GM19463 (cell line): ENCODE data around the gene SHISA7.

ENCODE experiments used
- ATAC-seq: cut with Tn5 transposase; IDR thresholded peaks from one replicate; pipeline ENCODE4 v1.9.1; 2021; ENCODE audit warnings: mild to moderate bottlenecking, moderate library complexity; ENCODE audit not compliant: unreplicated experiment

Gene SHISA7

GRCh38 chr19:55443045-55443823, at the start of gene SHISA7:
TSS of gene SHISA7 (minus strand) at chr19:55443300. CDS start at chr19:55442863, 437 bp downstream.
- ATAC-seq = no peak

- ATAC-seq = no peak
Measured at GRCh38 chr19:55492362-55492944, 49.4 kb upstream of the SHISA7 start.

DNA sequence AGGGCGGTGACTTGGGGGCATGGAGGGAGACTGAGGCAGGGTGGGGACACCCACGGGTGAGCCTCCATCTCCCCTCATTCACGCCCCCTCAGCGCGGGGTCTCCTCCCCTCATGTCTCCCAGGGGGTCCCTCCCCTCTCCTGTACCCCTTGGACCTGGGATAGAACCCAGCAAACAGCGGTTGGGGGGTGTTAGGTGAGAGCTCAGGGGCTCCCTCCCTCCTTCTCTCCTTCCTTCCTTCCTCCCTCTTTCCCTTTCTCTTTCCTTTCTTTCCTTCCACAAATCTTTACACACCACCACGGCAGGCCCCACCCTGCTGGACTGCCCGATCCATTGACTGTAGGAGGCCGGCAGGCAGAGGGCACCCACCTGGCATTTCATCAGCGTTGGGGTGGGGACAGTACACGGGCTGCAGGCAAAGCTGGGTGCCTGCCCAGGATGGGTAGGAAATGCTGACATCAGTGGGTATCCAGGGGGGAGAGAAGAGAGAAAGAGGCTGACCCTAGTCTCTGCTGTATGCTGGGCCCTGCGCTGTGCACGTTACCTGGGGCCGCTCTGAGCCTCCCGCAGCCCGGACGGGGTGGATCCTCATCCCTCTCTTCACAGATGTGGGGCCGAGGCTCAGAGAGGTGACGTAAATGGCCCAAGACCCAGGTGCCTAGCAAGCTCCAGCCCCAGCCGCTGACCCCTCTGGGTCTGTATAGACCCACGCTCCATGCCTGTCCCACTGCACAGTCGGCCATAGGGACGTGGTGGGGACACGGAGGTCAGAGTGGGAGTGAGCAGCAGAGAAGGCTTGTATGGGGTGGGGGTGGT, 48.7 kb upstream of the SHISA7 start:
- no peak for ATAC-seq

DNA sequence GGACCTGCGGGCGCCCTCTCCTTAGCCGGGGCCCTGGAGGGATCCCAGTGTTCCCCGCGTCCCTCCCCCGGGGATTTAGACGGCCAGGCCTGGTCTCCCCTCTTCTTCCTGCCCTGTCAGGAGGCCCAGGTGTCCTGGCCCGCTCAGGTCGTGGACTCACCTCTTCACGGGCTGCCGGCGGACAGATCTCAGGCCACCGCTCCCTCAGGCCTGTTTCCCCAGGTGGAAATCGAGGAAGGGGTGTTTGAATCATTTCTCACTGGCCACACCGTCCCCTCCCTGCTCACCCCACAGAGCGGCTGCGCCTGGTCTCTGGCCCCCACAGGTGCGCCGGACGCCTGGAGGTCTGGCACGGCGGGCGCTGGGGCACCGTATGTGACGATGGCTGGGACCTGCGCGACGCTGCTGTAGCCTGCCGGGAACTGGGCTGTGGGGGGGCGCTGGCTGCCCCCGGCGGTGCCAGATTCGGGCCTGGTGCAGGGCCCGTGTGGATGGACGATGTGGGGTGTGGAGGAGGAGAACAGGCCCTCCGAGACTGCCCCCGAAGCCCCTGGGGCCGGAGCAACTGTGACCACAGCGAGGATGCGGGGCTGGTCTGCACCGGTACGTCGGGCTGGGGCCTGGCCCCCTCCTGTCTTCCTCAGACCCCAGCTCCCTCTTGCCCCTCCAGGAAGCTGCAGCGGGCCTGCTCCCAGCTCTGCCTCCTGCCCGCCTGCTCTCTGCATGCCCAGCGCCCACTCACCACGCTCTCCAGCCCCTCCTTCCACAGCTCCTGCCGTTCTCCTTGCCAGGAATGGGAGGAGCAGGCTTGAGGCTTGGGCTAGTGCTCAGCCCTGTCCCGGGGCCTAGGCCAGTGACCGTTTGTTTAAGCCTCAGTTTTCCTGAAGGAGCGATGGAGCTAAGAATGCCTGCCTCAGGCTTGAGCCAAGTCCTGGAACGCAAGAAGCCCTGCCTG, 47.7 kb upstream of the SHISA7 start:
- no peak for ATAC-seq

- no peak for ATAC-seq
Measured at GRCh38 chr19:55489711-55490477, 46.8 kb upstream of the SHISA7 start.

- ATAC-seq = no peak
Measured at GRCh38 chr19:55488986-55489710, 46.0 kb upstream of the SHISA7 start.

- ATAC-seq = no peak
Measured at GRCh38 chr19:55487924-55488687, 45.0 kb upstream of the SHISA7 start, which contains the start of gene SSC5D. TSS of gene SSC5D (plus strand) at chr19:55488436. CDS start at chr19:55488590, 154 bp downstream.

DNA sequence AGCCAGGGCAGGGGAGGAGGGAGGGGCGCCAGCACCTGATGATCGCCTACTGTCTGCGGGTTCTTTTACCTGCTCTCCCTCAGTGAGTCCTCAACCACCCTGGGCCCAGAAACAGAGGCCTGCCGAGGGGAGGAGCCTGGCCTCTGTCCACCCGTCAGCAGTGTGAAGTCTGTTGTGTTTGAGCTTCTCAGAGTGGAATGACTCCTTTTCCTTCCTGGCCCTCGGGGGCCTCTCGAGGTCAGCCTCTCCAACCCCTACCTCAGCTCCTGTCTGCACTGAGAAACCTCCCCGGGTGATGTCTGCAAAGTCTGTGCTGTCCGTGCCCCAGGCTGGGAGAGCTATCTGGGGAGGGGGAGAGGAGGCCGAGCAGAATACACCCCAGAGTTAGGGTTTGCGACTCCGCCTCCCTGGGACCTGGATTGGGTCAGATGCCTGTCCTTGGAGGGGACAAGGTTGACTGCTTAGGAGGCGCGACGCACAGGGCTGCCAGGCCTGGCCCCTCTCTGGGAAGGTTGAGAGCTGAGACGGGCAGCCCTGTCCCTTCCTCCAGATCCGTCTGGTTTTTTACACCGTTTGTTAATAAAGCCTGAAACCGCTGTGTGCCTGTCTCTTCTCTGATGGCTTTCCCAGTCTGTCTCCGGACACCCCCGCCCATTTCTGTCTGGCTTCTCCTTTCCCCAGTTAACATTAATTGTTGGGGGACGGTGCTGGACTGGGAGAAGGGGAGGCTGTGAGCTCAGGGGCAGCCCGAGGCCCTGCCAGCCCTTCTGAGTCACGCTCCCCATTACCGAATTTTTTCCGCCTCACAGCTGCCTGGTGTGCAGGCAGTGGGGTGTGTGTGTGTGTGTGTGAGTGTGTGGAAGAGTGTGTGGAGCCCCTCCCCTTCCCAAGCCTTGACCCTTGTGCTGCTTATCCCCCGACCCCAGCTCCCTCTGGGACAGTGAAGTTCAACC, 44.1 kb upstream of the SHISA7 start:
- ATAC-seq = no peak

DNA sequence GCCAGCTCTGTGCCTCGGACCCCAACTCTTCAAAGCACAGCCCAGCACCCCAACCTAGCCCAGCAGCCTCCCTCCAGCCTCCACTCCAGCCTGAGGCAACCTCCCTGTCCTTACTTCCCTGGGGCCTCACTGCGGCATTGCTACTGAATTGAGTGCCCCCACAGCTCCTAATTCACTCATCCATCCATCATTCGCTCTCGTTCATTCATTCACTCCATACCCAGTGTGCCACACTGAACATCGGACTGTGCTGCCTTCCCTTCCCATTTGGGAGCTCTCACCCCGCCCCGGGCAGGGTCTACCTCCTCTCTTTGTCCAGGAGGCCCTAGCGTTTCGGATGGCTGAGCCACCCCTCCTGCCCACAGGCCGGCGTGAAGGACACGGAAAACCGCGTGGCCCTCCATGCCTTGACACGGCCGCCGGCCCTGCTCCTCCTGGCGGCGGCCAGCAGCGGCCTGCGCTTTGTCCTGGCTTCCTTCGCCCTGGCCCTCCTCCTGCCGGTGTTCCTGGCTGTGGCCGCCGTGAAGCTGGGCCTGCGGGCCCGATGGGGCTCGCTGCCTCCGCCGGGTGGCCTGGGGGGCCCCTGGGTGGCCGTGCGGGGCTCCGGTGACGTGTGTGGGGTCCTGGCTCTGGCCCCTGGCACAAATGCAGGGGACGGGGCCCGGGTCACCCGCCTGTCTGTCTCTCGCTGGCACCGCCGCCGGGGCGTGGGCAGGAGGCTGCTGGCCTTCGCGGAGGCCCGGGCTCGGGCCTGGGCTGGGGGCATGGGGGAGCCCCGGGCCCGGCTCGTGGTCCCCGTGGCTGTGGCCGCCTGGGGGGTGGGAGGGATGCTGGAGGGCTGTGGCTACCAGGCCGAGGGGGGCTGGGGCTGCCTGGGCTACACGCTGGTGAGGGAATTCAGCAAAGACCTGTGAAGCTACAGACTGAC, 43.2 kb upstream of the SHISA7 start:
- ATAC-seq = no peak

DNA sequence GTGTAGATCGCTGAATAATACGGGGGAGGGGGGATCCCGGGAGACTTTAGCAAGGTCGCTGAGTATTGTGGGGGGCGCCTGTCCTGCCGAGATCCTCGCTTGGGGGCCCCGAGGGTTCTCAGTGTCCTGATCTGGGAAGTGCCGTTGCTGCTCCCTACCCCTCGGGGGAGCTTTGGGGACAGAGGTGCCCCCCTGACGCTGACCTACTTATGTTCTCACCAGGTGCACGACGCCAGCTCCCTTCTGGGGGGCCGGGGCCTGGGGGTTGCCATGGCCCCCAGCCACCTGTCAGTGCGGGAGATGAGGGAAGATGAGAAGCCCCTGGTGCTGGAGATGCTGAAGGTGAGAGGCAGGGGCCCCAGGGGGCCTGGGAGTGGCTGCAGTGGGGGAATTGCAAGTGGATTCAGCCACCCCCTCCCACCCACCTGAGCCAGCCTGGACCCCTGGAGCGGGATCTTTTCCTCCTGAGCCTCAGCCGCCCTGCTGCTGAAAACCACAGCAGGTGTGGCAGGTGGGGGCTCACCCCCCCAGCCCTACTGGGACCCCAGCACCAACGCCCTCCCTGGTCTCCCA, 42.4 kb upstream of the SHISA7 start:
- no peak for ATAC-seq

- peak; percentile 79 for ATAC-seq
Measured at GRCh38 chr19:55484593-55485438, 41.7 kb upstream of the SHISA7 start, which contains the start of gene NAT14. TSS of gene NAT14 (plus strand) at chr19:55485188. CDS start at chr19:55485709, 521 bp downstream.

DNA sequence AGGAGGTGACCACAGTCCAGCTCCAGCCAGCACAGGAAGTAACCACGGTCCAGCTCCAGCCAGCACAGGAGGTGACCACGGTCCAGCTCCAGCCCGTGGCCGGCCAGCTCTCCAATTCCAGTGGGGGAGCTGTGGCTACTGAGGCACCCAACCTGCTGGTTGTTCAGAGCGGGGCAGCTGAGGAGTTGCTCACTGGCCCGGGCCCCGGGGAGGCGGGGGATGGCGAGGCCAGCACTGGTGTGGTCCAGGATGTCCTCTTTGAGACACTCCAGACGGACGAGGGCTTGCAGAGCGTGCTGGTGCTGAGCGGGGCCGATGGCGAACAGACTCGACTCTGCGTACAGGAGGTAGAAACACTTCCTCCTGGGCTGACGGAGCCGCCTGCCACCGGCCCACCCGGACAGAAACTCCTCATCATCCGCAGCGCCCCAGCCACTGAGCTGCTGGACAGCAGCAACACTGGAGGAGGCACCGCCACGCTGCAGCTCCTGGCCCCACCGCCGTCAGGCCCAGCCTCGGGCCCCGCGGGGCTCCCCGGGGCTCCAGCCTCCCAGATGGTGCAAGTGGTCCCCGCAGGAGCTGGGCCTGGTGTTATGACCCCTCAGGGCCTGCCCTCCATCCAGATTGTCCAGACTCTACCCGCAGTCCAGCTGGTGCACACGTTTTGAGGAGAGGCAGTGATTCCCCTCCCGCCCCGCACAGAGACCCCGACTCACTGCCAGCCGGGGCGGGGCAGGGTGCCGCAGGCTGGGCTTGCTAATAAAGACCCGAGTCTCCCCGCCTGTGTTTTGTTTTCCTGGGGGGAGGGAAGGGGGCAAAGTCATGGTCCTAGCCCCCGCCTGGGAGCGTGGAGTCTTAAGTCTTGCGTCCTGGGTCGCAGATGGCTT, 40.8 kb upstream of the SHISA7 start:
- no peak for ATAC-seq

DNA sequence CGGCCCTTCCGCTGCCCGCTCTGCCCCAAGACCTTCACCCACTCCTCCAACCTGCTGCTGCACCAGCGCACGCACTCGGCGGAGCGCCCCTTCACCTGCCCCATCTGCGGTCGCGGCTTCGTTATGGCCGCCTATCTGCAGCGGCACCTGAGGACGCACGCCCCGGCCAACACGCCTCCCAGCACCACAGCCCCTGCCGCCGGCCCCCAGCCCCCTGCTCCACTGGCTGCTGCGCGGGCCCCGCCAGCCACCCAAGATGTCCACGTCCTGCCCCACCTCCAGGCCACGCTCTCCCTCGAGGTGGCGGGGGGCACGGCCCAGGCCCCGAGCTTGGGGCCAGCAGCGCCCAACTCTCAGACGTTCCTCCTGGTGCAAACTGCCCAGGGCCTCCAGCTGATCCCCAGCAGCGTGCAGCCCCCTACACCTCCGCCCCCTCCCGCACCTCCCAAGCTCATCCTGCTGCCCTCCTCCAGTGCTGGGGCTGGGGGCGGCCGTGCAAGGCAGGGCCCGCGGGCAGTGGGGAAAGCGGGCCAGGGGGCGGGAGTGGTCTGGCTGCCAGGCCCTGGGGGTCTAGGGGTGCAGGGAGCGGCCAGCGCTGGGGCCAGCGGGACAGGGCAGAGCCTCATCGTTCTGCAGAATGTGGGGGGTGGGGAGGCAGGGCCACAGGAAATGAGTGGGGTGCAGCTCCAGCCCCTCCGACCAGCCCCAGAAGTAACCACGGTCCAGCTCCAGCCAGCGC, 40.0 kb upstream of the SHISA7 start:
- no peak for ATAC-seq
